ENCODE measurements around the gene QDPR. TPM values are rescaled to one million over a fixed set of nuclear protein-coding genes. Genes with fewer than 3 reads are reported as not detected.
A peak's percentile ranks its signal among the peaks of the same experiment; 100 is the strongest.

Gene QDPR
- total RNA-seq, 1 donor from 2014 or later, result 52.2 TPM

- no peak for FAIRE-seq
- no peak for DNase-seq (ENCODE audit: low spot score in 2 of 2)
These were observed 18.3 kb downstream of the QDPR start for GRCh38 chr4:17493619-17494018.

- DNase-seq (ENCODE audit: low spot score in 2 of 2) (no peak), FAIRE-seq (no peak)
These were observed 19.0 kb downstream of the QDPR start for GRCh38 chr4:17492876-17493275.

DNA sequence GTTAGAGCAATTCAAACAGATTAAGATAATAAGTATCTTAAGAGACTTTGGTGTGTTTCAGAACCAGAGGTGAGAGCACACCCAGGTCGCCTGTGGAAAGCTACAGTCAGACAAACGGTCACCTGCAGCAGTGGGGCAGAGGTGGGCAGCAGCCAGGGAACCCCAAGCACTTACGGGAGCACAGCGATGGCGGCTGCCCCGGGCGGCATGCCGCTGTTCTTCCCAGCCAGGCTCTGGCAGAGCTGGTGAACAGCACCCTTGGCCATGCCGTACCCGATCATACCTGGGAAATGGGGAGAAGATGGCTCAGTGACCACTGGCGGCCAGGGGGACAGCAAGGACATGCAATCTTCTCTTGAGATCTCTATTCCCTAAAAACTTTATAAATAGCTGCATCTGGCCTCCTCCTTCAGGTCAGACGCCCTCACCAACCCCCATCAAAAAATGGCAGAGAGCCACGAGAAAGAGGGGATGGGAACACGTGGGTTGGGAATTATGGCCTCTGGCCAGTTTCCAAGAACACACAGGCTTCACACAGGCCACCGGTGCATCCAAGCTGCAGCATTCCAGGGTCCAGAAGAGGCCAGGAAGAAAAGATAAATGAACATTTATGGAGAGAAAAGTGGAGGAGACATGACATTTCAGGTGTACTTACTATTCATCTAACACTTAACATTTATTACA is 19.7 kb downstream of the QDPR start:
- DNase-seq (ENCODE audit: low spot score in 2 of 2), result no peak
- no peak for FAIRE-seq

DNA sequence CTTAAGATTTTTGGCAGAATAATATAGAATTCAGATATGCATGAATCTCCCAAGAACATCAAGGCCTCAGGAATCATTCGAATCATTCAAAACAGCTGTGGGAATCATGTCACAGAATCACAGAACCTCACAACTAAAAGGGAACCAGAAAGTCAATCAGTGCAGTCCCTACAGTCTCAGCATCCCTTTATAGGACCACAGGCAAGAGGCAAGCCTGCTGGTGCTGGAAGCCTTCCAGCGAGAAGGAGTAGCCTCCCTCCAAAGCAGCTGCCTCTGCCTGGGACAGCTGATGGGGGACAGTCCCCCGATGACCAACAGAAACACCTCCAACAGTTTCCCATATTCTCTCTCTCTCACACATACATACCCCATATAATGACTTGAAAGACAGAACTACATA is 20.7 kb downstream of the QDPR start:
- DNase-seq (ENCODE audit: low spot score in 2 of 2), result no peak
- FAIRE-seq, result no peak

DNA sequence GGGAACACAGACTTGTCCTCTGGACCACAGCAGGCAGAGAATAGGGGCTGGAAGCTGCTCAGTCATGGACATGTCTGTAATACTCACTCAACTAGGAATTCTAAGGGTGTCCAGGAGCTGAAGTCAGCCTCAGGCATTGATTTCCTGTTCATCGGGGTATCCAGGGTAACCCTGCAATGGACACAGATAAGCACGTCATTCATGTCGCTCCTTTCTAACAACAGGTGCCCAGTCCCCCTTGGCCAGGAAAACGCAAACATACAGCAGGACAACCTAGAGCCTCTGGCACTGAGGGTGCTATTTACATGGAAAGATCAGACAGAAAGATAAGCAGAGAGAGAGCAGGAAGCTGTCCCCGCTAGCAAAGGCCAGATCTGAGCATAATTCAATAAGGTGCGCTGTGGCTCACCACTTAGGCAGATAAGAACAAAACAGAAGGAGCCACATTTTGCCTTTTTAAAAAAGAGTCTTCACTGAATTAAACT is 21.3 kb downstream of the QDPR start:
- no peak for DNase-seq (ENCODE audit: low spot score in 2 of 2)
- FAIRE-seq, result no peak

DNA sequence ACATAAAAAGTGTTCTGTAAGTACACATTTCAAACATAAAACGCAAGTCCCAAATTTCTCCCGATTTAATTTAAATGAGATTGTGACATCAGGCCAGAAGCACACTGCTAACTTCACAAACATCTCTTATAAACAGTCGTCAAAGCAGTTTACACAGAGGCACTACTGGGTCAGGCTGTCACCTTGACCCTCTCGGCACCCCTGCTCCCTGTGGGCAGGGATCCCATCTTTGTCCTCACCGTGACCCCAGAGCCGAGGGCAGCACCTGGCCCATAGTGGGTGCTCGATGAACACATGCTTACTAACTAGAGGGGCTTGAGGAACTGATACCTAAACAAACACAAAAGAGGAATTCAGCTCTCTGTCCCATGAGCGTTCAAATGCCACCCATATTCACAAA is 22.2 kb downstream of the QDPR start:
- DNase-seq (ENCODE audit: low spot score in 2 of 2) (no peak), FAIRE-seq (no peak)

DNA sequence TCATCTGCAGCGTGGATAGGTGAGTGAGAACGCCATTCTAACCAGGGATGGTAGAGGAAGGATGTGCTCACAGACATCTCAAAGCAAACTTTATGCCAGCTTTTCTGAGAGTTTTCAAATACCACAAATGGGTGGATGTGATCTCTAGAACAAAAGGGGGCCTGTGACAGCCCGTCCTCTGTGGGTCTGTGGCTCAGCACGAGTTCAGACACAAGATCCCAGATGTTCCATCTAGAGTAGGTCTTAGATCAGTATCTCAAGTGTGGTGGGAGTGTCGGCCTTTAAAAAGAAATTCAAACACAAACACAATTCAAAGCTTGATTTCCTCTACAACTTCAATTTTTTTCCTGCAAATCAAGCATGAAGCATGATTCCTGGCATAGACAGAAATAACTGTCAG is 22.8 kb downstream of the QDPR start:
- DNase-seq (ENCODE audit: low spot score in 2 of 2) (no peak), FAIRE-seq (no peak)

GRCh38 chr4:17482716-17483115 is 29.2 kb downstream of the QDPR start:
- FAIRE-seq, result no peak
- DNase-seq (ENCODE audit: low spot score in 2 of 2), result no peak

DNA sequence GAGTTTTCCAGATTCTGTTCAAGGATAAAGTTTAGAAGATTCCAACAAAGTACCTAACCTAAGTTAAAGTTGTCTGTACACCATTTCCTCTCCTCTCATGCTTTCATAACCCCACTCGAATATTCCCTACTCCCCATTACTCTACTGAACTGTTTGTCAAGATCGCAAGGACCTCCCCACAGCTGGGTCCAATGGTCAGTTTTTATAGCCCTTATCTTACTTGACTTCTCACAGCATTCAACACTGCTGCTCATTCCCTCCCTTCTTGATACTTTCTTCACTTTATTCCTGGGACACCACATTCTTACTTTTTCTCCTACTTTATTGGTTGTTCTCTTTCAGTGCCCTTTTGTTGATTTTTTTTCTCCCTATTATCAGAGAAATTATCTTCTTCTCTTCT is 30.9 kb downstream of the QDPR start:
- DNase-seq (ENCODE audit: low spot score in 2 of 2) (no peak), FAIRE-seq (no peak)

- DNase-seq (ENCODE audit: low spot score in 2 of 2), result no peak
- no peak for FAIRE-seq
These were observed 31.5 kb downstream of the QDPR start for GRCh38 chr4:17480210-17480927.

DNA sequence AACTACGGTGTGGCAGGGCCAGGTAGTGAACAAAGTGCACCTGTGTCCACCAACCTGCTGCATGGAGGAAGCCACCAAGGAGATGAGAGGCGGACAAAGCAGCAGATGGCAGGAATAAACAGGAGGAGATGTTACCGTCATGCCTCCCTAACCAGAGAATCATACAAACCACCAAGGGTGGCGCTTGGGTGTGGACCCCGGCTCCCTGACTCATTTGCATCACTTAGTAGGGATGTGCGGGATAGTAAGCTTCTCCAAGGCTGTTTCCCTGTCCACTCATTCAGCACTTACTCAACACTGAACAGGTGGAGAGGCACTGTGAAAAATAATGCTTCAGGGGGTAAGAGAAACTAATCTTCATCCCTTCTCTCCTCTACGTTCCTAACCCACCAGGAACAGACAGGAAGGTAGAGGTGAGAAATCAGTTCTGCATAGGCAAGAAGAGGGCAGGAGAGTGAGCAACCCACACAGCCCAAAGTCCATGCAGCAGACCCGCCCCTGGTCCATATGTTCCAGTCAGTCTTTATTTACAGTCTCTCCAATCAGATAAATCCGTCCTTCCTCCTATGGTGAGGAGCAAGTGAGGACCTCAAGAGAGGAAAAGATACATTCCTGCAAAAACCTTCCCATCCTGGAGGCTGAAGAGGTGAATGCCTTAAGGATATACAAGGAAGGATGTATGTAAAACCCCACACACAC is 34.0 kb downstream of the QDPR start:
- no peak for DNase-seq (ENCODE audit: low spot score in 2 of 2)
- FAIRE-seq, result no peak

- DNase-seq (ENCODE audit: low spot score in 2 of 2) (no peak), FAIRE-seq (no peak)
These were observed 35.0 kb downstream of the QDPR start for GRCh38 chr4:17476853-17477252.

- no peak for FAIRE-seq
- no peak for DNase-seq (ENCODE audit: low spot score in 2 of 2)
These were observed 36.4 kb downstream of the QDPR start for GRCh38 chr4:17475481-17475880.

DNA sequence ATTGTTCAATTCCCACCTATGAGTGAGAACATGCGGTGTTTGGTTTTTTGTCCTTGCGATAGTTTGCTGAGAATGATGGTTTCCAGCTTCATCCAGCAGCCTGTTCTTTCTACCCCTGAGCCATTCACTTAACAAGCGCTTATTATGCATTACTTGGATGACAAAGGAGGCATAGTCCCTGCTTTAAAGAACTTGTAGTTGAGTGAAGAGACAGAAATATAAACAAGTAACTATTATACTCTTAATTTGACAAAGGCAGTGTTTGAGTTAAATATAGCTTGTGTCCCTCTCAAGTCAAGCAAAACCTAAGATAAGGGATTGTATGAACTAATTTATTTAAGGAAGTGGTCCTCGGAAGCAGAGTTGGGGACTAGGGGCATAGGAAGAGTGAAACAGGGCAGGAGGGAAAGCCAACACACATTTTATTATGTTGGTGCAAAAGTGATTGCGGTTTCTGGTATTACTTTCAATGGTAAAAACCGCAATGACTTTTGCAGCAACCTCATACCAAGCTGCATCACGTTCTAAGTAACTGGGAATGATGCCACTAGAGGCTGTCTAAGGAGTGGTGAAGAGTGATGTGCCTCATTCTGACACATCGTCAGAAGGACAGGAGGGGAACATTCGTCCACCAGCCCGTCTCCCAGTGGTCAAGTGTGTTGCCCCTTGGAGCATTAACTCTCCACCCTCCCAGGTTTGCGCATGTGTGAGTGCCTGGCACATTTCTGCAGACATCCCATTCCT is 41.8 kb downstream of the QDPR start:
- DNase-seq (ENCODE audit: low spot score in 2 of 2) (no peak), FAIRE-seq (no peak)

- no peak for FAIRE-seq
- peak in 1 of 2 donors; percentile 33 for DNase-seq (ENCODE audit: low spot score in 2 of 2)
These were observed 43.2 kb downstream of the QDPR start for GRCh38 chr4:17468619-17469221.

- FAIRE-seq (no peak), DNase-seq (ENCODE audit: low spot score in 2 of 2) (no peak)
These were observed 48.3 kb downstream of the QDPR start for GRCh38 chr4:17463606-17464005.

DNA sequence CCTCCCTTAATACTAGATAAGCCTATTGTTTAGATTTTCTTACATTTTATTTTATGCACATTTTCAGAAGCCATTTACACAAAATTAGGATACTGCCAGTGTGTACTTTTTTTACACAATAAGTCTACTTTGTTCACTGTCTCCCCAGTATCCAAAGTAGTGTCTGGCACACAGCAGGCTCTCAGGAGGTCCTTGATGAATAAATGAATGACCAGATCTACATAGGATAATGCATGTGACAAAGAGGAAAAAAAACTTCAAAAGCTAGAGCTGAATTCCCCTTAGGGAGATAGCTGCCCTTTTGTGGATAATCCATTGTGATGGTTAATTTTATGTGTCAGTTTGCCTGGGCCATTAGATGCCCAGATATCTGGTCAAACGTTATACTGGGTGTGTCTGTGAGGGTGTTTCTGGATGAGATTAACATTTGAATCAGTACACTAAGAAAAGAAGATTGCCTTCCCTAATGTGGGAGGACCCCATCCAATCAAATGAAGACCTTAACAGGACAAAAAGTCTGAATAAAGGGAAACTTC is 61.6 kb downstream of the QDPR start:
- FAIRE-seq, result no peak

GRCh38 chr4:17448689-17449088 is 63.2 kb downstream of the QDPR start:
- no peak for FAIRE-seq
- no peak for DNase-seq (ENCODE audit: low spot score in 2 of 2)

More for the DNA sequence above, 61.6 kb downstream of the QDPR start:
- no peak for DNase-seq (ENCODE audit: low spot score in 2 of 2)

DNA sequence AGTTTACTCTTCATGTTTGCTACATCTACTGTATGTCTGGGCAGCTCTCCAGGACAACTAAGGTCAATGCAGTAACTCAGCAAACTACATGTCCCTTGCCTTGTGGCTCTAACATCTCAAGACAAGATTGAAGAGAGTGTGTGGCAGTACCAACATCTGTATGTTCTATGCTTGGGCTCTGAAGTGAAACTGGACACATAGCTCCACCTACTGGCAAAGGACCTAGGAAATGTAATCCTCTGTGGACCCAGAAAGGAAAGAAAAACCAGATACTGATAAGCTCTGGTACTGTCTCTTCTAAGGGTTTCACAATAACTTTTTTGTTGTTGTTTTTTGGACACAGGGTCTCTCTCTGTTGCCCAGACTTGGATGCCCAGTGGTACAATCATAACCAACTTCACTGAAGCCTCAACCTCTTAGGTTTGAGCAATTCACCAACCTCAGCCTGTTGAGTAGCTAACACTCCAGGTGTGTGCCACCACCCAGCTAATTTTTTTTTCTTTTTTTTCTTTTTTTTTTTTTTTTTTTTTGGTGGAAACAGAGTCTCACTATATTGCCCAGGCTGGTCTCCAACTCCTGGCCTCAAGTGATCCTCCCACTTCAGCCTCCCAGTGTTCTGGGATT is 64.1 kb downstream of the QDPR start:
- DNase-seq (ENCODE audit: low spot score in 2 of 2) (peak; percentile 39 to 44), FAIRE-seq (peak; percentile 75)

- FAIRE-seq, result no peak
These were observed 64.8 kb downstream of the QDPR start for GRCh38 chr4:17447056-17447455.

More at GRCh38 chr4:17447056-17447455, 64.8 kb downstream of the QDPR start:
- no peak for DNase-seq (ENCODE audit: low spot score in 2 of 2)

Data from frontal cortex (tissue), 4 donors.